RKO (cell line): ENCODE results near the gene ATXN10.

Experiments used
- DNase-seq: peaks from one replicate; pipeline ENCODE4 v3.0.0-alpha.2; 2016; ENCODE audit warnings: low spot score

The ATXN10 gene

DNA sequence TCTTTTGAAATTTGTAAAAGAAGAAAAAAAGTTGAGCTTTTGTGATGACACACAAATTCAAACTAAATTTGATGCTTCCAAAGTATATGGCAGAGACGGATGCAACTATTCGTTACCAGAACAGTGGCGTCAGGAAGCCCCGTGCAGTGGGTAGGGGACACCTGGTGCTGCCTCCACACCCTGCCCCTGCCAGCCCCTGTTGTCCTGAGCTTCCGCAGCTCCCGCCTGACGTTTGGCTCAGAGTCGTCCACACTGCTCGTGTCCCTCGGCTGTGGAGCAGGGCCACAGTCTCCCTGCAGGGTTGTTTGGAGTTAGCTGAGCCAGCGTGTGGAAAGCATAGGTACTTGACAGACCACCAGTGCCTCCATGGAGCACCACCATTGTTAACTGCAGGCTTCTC, 86.3 kb downstream of the ATXN10 start:
- no peak for DNase-seq

DNA sequence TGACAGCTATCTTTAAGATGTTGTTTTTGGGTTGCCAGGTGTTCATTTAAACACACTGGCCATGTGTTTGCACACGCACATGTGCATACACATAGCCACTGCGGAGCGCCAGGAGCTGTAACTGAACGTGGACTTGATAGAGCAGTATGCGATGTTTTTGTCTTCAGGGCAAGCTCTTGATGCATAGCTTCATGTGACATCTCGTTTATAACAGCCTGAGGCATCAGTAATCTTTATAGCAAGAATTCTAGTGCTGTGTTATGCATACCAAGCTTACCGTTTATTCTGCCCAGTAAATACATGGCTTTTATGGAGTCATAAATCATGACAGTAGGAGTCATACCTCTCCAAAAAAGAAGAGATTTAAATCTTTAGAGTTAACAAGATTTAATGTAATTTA, 87.0 kb downstream of the ATXN10 start:
- DNase-seq: no peak

DNA sequence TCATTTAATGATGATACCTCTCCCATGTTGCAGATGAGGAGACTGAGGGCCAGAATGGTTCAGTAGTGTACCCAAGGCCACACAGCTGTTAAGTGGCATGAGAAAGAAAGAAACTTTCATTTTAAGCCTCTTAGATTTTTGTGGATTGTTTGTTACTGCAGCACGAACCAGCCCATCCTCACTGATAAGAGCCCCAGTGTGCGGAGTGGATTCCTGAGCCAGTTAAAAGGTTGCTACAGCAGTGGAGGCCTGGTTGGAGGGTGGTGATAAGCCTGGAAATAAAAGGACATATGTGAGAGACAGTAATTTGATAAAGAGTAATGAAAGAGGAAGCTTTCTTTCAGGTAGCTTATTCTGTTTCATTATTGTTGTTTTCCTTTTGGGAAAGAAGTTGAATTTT, 89.0 kb downstream of the ATXN10 start:
- DNase-seq: no peak

DNA sequence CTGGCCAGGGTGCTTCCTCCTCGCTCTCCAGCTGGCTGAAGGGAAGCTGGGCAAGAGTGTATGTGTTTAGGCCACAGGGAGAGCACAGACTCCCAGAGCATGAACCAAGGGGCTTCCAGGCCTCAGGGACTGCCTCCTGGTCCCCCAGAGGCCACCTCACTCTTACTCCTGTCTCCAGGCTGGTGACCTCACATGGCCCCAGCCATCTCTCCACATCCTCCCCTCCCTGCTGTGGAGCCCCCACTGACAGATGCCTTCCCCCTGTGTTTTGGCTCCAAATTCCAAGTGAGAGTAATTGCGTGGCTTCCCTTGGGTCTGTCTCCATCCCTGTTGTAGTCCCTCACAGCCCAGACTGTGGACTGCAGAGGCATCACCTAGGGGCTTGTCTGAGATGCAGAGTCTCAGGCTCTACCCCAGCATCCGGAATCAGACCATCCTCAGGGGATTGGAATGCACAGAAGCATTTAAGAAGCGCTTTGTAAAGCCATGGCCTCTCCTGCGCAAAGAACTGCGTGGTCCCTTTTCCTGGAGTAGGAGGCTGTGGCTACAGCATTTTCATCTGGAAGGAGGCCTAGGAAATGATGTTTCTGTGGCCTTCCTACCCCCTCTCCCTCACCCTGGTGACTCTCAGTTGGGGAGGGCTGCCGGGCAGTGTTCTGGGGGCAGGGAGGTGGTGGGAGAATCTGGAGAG, 91.1 kb downstream of the ATXN10 start:
- no peak for DNase-seq

DNA sequence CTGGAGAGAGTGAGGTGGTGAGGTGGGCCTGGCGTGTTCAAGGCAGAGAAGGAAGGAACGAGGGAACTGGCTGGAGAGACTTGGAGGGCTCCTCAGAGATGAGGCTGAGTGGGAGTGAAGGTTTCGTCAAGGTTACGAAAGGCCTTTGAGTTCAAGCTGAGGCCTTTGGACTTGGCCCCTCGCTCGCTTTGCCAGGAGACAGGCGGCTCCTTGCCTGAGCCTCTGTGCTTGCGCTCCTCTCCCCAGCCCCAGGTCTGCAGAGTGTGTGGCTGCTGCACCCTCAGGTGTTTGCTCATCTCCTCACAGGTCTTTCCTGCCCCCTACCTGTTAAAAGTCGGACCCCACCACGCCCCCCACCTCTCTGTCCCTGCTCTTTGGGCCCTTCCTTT, 91.6 kb downstream of the ATXN10 start:
- DNase-seq: no peak

DNA sequence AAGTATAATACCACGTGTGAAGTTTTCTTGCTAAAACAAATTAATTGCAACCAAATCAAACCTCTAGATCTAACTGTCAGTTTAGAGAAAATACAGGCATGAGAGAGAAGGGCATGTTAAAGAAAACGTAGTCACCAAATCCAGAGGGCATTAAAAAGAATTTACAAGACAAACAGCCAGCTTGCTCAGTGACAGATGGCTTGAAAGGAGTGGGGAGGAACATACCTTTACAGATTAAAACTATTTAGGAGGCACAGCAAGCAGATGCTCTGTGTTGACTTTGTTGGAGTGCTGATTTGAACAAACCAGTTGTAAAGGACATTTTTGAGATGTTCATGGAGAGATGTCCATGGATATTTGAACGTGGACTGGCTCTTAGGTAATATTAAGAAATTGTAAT, 96.9 kb downstream of the ATXN10 start:
- DNase-seq: no peak

DNA sequence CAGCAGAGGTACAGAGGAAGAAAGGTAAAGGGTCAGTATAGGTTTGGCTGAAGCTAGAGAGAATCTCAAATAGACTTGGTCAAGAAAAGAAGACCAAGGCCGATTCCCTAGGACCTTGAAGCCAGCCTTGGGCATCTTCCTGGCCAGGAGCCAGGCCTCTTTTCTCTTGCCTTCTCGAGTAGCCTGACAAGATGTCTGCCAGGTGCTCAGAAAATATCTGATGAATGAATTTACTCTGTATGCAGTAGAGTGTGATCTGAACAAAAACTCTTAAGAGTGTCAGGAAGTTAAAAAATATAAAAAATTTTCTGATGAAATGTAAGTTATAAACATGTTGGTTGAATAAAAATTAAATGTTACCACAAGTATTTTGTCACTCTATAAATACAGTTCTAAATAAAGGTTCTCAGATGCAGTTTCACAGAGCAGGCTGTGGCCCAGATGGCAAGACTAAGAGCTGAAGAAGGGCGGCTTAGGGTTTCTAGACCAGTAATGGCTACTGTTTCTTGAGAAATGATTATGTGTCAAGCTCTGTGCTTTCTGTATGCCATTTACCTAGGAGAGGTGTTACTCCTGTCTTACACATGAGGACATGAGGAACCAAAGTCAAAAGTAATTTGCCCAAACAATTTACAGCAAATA, 98.1 kb downstream of the ATXN10 start:
- DNase-seq: no peak

DNA sequence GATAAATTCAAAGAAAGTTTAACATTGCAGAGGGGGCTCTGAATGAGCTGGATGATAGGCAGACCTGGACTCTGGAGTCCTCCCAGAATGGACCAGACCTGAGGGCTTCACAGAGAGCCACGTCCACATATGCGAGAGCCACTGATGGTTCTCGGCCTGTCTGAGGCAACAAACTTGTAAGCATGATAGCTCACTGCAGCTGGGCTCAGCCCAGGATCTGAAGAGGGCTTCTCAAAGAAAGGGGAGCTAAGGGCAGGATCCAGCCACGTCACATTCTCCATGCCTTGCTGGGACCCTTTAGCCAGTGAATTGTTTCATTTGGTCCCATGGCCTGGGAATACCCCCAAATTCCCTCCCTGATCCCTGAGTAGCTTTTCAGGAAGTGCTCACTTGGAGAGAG, 98.9 kb downstream of the ATXN10 start:
- DNase-seq: no peak

DNA sequence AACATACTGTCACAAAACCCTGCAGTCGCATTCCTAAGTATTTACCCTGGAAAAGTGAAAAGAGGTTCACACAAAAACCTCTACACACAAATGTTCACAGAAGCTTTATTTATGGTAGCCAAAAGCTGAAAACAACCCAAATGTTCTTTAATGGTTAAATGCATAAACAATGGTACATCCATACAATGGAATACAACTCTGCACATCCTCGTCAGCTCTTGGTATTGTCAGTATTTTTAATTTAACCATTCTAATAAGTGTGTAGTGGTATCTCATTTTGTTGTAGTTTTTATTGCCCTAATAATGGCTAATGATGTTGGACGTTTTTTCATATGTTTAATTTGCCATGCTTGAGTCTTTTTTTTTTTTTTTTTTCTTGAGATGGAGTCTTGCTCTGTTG, 99.4 kb downstream of the ATXN10 start:
- no peak for DNase-seq

DNA sequence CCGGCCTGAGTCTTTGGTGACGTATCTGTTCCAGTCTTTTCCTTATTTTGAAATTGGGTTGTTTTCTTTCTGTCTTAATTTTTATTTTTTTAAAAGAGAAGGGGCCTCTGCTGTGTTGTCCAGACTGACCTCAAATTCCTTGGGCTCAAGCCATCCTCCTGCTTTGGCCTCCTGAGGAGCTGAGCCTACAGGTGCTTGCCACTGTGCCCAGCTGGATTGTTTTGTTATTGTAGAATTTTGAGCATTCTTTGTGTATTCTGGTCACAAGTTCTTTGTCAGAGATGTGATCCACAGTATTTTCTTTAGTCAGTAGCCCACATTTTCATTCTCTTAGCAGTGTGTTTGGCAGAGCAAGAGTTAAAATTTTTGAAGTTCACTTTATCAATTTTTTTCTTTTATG, 100.1 kb downstream of the ATXN10 start:
- no peak for DNase-seq

DNA sequence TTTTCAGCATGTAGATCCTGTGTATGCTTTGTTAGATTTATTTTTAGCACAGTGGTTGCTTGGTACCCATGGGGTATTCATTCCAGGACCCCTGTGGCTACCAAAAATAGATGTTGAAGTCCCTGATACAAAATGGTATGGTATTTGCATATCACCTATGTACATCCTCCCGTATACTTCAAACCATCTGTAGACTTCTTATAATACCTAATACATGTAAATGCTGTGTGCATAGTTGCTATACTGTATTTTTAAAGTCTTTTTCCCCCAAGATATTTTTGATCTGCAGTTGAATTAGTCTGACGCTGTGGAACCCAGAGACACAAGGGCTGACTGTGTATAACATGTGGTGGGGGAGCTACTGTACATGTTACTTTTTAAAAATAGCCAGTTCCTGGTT, 101.1 kb downstream of the ATXN10 start:
- DNase-seq: no peak

DNA sequence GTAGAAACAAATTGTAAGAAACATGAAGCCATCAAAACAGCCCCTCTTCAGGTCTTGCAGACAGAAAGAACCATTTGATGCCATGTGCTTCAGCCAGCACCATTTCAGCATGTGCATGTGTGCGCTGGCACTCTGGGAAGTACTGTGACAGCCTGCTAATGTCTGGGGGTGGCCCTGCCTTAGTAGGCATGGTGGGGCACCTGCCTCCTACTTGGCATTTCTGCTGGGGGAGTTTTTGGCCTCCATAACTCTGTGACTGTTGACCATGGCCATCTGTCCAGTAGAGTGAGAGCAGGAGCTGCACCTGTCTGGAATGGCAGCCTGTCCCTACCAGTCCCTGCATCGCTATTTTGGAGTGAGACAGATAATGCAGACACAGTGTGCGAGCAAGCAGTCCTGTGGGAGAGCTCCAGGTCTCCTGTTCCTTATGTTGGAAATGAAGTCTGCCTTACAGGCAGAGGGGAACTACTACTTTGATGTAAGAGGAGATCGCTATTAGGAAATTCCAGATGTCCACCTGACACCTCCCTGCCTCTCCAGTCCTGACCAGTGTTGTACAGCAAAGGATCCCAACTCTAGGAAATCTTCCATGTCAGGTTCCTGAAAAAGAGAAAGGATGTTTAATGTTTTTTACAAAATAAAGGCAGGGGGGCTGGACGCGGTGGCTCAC, 102.5 kb downstream of the ATXN10 start:
- no peak for DNase-seq

DNA sequence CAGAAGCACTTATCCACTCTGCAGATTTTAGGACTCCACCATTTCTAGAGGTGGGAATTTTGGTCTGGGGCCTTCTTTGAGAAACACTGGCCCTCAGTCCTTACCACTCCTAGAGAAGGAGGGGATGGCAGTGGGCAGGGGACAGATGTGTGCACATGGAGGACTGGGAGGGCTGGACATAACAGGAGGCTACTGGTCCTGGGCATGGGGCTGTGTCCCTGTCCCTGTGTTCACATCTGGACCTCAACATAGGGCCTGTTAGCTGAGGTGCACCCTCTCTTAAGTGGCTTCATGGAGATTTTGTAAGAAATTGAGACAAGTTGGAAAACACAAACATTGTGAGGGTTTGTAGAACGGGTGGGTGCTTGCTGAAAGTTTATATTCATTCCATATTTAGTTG, 103.4 kb downstream of the ATXN10 start:
- DNase-seq: no peak

DNA sequence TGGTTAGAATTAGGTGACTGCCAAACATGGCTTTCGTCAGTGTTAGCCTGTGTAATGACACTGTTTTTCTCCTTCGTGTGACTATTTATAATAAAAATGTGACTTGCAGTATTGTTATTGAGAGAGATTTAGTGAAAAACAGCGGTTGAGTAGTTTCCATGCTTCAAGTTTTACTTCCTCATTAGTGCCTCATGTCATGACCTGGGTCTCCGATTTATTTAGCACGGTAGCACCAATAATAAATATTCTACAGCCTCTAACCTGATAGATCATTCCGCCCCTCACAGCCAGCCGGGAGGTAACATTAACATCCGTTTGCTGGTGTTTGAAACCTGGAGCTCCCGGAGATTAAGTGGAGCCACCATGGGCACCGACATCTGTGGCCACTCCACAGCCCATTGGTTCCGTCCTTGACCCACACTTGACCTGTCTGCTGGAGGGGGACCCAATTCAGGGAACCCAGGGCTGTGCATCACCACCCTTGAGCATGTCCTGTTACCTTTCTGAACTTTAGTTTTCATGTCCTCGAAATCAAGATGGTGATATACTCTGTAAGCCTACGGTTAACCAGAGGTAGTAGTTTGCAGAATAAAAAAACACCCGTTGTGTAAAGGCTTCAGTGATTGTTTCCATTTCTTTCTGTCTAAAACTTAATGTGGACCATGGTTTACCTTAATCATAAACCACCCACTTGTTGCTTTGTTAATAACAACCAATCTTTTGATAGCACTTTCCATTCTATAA, 104.1 kb downstream of the ATXN10 start:
- no peak for DNase-seq

DNA sequence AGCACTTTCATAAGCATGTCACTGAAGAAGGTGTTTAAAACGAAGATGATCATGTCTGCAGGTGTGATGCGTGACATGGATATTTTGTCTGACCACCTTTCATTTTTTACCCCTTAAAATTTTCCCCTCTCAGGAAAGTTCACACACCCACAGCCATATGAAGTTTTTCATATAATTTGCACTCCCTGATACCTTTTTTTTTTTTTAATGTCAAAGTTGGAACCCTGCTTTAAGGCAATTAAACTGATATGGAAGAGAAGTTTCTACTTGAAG, 104.6 kb downstream of the ATXN10 start:
- no peak for DNase-seq

DNA sequence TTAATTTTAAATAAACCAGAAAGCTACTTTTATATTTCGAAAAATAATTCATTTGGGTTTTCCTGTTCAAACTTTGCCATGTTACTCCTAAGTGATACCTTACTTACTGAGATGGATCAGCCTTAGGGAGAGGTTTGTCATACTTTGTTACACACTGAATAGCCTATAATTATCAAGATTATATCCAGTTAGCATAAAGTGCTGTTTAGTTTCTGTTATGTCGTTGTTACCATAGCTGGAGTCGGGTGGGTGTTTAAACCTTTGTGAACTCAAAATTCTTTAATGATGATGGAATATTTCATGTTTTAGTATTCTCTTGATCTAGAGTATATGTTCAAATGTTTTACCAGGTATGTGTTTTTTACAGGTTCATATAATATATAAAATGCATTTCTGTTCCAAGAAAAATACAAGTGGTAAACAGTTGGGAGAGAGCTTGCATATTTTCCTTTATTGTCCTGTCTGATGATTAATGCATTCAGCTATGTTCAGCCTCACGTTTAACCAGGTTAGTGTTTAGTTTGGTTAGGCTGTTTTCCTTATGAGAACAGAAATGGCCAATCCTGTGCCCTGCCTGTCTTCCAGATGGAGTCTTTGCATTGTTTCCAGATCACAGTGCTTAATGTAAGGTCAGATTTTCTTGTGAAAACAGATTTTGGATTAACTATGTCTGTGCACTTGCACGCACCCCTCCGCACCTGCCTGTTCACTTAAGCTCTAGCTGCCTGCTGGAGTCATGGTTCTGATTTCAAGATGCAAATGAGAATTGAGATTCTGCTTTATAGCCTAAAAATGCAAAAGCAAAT, 105.6 kb downstream of the ATXN10 start:
- DNase-seq: no peak

DNA sequence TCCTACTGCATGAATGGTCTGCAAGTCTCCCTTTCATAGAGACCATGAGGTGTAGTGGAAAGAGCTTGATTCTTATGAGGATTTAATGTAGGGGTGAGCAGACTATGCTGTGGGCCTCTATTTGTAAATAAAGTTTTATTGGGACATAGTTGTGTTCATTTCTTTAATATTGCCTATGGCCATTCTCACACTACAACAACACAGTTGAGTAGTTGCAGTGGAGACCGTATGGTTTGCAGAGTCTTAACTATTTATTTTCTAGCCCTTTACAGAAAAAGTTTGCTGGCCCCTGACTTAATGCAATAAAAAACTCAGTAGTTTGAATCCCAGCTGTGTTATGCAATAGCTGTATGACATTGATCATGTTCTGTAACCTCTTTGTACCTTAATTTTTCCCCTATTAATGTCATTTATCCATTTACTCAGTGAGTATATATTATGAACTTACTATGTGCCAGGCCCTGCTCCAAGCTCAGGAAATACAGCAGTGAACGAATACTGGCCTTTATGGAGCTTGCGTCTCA, 106.3 kb downstream of the ATXN10 start:
- DNase-seq: no peak

DNA sequence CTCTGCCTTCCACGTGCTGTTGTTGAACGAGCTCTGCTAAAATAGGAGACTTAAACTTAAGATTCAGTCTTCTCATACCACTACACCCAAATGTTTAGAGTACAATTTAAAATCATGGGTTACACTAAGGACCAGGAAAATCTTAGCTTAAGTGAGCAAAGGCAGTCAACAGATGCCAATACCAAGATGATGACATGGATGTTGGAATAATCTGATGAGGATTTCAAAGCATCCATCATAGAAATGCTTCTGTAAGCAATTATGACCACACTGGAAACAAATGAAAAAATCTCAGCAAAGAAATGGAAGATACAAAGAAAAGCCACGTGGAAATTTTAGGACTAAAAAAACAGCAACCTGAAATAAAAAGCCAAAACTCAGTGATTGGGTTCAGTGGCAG, 109.8 kb downstream of the ATXN10 start:
- DNase-seq: no peak

DNA sequence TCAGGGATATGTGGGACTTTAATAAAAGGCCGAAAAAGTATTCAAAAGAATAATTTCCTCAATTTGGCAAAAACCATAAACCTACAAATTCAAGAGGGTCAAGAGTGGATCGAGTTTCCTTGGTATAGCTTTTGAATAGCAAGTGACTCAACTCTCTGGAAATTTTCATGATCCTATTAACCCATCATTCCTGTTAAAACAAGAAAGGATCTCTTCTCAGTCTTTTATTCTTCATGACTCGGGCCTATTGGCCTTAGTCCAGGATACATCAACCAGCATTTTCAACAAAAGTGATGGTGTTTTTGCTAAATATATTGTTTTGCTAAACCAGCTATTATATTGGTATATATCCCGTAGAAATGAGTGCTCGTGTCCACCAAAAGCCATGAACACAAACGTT, 110.3 kb downstream of the ATXN10 start:
- DNase-seq: no peak

DNA sequence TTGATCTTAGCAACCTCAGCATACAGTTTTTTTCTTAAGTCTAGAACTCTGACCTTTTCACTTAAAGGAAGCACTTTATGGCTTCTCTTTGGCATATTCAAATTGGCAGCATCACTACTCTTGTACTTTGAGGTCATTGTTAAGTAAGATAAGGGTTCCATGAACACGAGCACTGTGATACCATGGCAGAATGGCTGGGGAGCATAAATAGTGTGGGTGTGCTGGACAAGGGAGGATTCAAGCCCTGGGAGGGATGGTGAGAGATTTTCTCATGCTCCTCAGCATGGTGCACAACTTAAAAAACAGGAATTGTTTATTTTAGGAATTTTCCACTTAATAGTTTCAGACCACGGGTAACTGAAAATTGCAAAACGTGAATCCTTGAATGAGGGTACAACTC, 111.4 kb downstream of the ATXN10 start:
- DNase-seq: no peak

DNA sequence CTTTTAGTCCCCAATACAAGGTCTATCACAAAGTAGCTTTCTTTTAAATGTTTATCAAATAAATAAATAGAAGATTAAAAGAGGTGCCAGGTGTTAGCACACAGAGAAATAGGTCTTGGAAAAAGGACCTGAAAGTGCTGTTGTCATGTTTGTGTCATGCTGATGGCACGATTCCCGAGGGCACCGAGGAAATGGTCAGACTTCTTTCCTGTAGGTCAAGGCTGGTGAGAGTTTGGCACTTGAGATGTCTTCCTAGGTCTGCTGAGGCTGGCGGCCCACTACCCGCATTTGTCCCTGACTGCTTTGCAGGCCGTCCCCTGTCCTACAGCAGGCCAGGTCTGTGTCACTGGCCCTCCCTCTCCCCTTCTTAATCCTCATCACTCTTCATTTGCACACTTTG, 112.1 kb downstream of the ATXN10 start:
- DNase-seq: no peak
